Ovary (tissue), 10 donors: ENCODE results near the gene STX3. TPM values are rescaled to one million over a fixed set of nuclear protein-coding genes. Genes with fewer than 3 reads are reported as not detected.

Source experiments
- DNase-seq, 5 donors: peaks; one replicate each; pipeline ENCODE4 v3.0.0-alpha.2; 2019 to 2020
- H3K27ac ChIP-seq, 2 donors: fragments of 200-600 bp; one replicate each; pipeline versions ENCODE4 v1.5.1 to v1.8.0; 2019 to 2022
- H3K27me3 ChIP-seq: fragments of 200-600 bp; one replicate; pipeline ENCODE4 v1.8.0; 2022
- H3K36me3 ChIP-seq: fragments of 200-600 bp; sonication (generic); one replicate; pipeline ENCODE4 v1.5.1; 2019
- H3K4me1 ChIP-seq: one replicate; pipeline ENCODE4 v1.8.1; 2013; ENCODE audit warnings: mild to moderate bottlenecking, moderate library complexity; ENCODE audit not compliant: insufficient read depth
- H3K4me3 ChIP-seq: fragments of 200-600 bp; sonication (generic); one replicate; pipeline ENCODE4 v1.5.1; 2017
- H3K9me3 ChIP-seq, 2 donors: fragments of 200-600 bp in 1 of 2; sonication (generic) in 1 of 2; one replicate each; pipeline versions ENCODE4 v1.5.1 to v1.8.1; 2013 to 2019; ENCODE audit warnings: mild to moderate bottlenecking in 1 of 2, moderate library complexity in 1 of 2
- CTCF ChIP-seq, 3 donors: fragments of 450-650 bp in 2 of 3; fragments of 200-600 bp in 1 of 3; IDR thresholded peaks; one replicate each; pipeline versions ENCODE4 v1.5.1 to v1.8.0; 2016 to 2022; ENCODE audit warnings: antibody characterized with exemption in 3 of 3, mild to moderate bottlenecking in 1 of 3
- EP300 ChIP-seq: sonication (generic); formaldehyde crosslinking; IDR thresholded peaks from one replicate; pipeline ENCODE4 v1.6.1; 2017; ENCODE audit warnings: antibody characterized with exemption
- POLR2A ChIP-seq: fragments of 450-650 bp; IDR thresholded peaks from one replicate; pipeline ENCODE4 v1.6.1; 2017; ENCODE audit warnings: antibody characterized with exemption, mild to moderate bottlenecking, moderate library complexity
- WGBS, 3 donors: extraction: QIAGEN DNeasy Blood & Tissue Kit in 1 of 3; methylation state at CpG; one replicate each; pipeline versions ENCODE4 v1.1.5 to v1.1.7; 2013 to 2017; 5-methylcytosine and 5-hydroxymethylcytosine counted together
- intact Hi-C, 4 donors: fragments of 100-400 bp; cut with DNase I; formaldehyde crosslinking; loops; one replicate each; pipeline versions ENCODE4 v1.11.0 to v1.15.1; 2022 to 2023
- long read RNA-seq, 3 donors: library from polyadenylated mRNA in 2 of 3; unstranded in 2 of 3; transcript quantifications; one replicate each; pipeline ENCODE4 v2.0.0 and lab custom pipeline, GENCODE V29; 2021 to 2026
- polyA plus RNA-seq, 2 donors: library from polyadenylated mRNA; stranded (reverse); fragments of 200-250 nt in 1 of 2; fragments of 350-450 nt in 1 of 2; fragmentation: Illumina TruSeq in 1 of 2; extraction: RNeasy Lipid Tissue Mini Kit (QIAGEN cat#74804) in 1 of 2; gene quantifications; one replicate each; pipeline ENCODE4 v1.2.3, GENCODE V29; 2013 to 2014
- total RNA-seq, 7 donors: library from RNA; depleted of rRNA in 2 of 7; stranded (reverse); fragments of >200 nt in 2 of 7; fragmentation: NEBNext Ultra II Directional in 3 of 7; extraction: Animal tissue kit (Norgen Biotek cat#: 25700) in 3 of 7; gene quantifications; one replicate each; pipeline versions ENCODE4 v1.1.0 to v1.2.4, GENCODE V29; 2016 to 2023
- donor health status: DM: no; HTN: no; CAD: no; lungs with moderate emphysema.
- donor health status: DM: no; HTN: no; CAD: no.
- donor health status: Bipolar disorder and iron deficiency.
- donor health status: DM: yes; HTN: yes; CAD: no.
- donor health status: DM: no; HTN: no; CAD: no.
- donor health status: DM: yes; HTN: yes; CAD: no.

The STX3 gene
- total RNA-seq = 10 to 100 TPM; 14.6 to 29.4 (median 16.2) TPM
- 10 to 100 TPM; 13.3 to 23.1 TPM for polyA plus RNA-seq
- long read RNA-seq, donor 1, transcript STX3-201 (11 exons, 3,299 nt) = major isoform, 13 of 25 reads
- long read RNA-seq, donor 1, partial matches to known transcripts = 4 of 25 reads
- long read RNA-seq, donor 1, other reads (novel, unspliced or antisense) = 6 of 25 reads
- long read RNA-seq, donor 2, transcript STX3-203 (10 exons, 1,571 nt) = minor isoform, 6 of 23 reads
- long read RNA-seq, donor 2, transcript STX3-201 (11 exons, 3,299 nt) = major isoform, 8 of 23 reads
- long read RNA-seq, donor 2, partial matches to known transcripts = 8 of 23 reads
- long read RNA-seq, donor 2, other reads (novel, unspliced or antisense) = 0 of 23 reads
- long read RNA-seq, donor 3, transcript STX3-201 (11 exons, 3,299 nt) = major isoform, 37 of 57 reads
- long read RNA-seq, donor 3, transcript STX3-203 (10 exons, 1,571 nt) = minor isoform, 5 of 57 reads
- long read RNA-seq, donor 3, partial matches to known transcripts = 2 of 57 reads
- long read RNA-seq, donor 3, other reads (novel, unspliced or antisense) = 13 of 57 reads

- DNase-seq = peak; percentile 65 to 83 (median 66)
- intact Hi-C loops = loop anchor here (2.0 to 10.0 kb wide), 3 partner anchors 47 to 50 kb away; no protein-coding TSS in a partner anchor
- WGBS, 3 donors = 0% methylated on average over 54 to 80 of the region's 80 CpGs
- peak; percentile 19 for TF ChIP-seq POLR2A
- TF ChIP-seq CTCF (IDR thresholded peaks at IDR 0.05) = no peak
- Histone ChIP-seq H3K36me3 (no peaks in the 10 kb centered on the region), H3K27ac (peak within 1 kb of the TSS; percentile 85 to 95), H3K27me3 (no peaks in the 10 kb centered on the region), H3K4me3 (peak within 1 kb of the TSS; percentile 73), H3K9me3 (no peaks in the 10 kb centered on the region), H3K4me1 (peaks cover 6% of the 10 kb centered on the region)
Observed at GRCh38 chr11:59754859-59755700, at the start of gene STX3. Gene STX3, plus strand, starts transcription at chr11:59755376. Its CDS starts 230 bp downstream, at chr11:59755606.

GRCh38 chr11:59706518-59707285 is 48.5 kb upstream of the STX3 start:
- Histone ChIP-seq H3K4me1 (no peaks in the 10 kb centered on the region), H3K27ac (no peak overlapping the region), H3K36me3 (no peaks in the 10 kb centered on the region), H3K9me3 (no peaks in the 10 kb centered on the region), H3K27me3 (no peaks in the 10 kb centered on the region), H3K4me3 (no peak overlapping the region)
- no peak for DNase-seq
- intact Hi-C loops = no loop called here
- TF ChIP-seq CTCF (IDR thresholded peaks at IDR 0.05) (no peak), POLR2A (no peak), EP300 (no peak)
- 59 to 76% (median 65%) methylated on average over 5 of the region's 5 CpGs for WGBS, 3 donors

GRCh38 chr11:59707371-59707770 is 47.8 kb upstream of the STX3 start:
- Histone ChIP-seq H3K27me3 (no peaks in the 10 kb centered on the region), H3K4me3 (no peak overlapping the region), H3K27ac (no peak overlapping the region), H3K4me1 (no peaks in the 10 kb centered on the region), H3K36me3 (no peaks in the 10 kb centered on the region), H3K9me3 (no peaks in the 10 kb centered on the region)
- no peak for TF ChIP-seq POLR2A
- intact Hi-C loops = no loop called here
- no peak for DNase-seq
- WGBS, 3 donors = 35 to 57% (median 46%) methylated on average over 1 of the region's 1 CpG

- TF ChIP-seq CTCF (IDR thresholded peaks at IDR 0.05) = no peak
- no peak for TF ChIP-seq POLR2A
- intact Hi-C loops = no loop called here
Observed at GRCh38 chr11:59708537-59708936, 46.6 kb upstream of the STX3 start.

More at GRCh38 chr11:59708537-59708936, 46.6 kb upstream of the STX3 start:
- Histone ChIP-seq H3K4me1 (no peaks in the 10 kb centered on the region), H3K4me3 (no peak overlapping the region), H3K36me3 (no peaks in the 10 kb centered on the region), H3K27me3 (no peaks in the 10 kb centered on the region), H3K27ac (no peak overlapping the region), H3K9me3 (no peaks in the 10 kb centered on the region)
- WGBS, 3 donors = 43 to 61% (median 54%) methylated on average over 1 of the region's 1 CpG
- no peak for DNase-seq
